HG03460 (cell line): ENCODE data around the gene ENKUR.
A peak's percentile ranks its signal among the peaks of the same experiment; 100 is the strongest.

Experiments used
- ATAC-seq: cut with Tn5 transposase; IDR thresholded peaks from one replicate; pipeline ENCODE4 v1.9.1; 2021; ENCODE audit not compliant: unreplicated experiment

The ENKUR gene

DNA sequence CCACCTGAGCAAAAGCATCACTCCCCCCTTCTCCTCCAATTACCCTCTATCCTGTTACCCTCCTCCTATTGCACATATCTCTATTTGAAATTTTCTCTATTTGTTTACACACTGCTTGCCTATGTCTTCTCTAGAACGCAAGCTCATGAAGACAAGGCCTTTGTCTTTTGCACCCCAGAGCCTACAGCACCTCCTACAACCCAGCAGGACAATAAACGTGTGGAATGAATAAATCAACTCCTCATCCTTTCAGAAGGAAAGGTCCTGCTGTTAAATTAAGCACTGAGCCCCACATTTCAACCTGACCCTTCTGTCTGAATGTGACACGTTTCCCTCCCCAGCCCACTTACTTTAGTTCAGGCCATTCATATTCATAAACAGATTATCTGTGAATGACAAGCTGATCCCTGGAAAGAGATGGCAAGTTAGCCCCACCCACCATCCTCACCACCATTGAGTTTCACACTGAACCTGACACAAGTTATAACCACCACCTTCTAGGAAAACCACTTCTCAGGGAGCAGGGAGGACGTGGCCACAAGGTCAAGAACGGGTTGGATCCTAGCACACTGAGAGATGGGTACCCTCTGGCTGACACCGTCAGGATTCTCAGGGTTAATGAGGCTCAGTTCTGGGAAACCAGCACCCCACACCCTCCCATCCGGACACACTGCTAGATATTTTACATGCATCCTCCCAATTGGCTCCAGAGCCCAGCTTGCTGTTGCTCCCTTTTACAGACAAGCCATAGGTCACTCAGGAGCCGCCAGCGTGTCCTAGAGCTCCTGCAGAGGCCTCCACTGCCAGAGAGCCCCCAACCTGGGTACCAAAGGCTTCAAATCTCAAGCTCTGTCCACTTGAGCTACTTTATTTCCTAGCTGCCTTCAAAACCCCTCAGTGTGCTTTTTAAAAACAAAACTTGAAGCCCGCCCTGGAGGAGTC lies 64.5 kb downstream of the ENKUR start:
- ATAC-seq, result peak; percentile 27

DNA sequence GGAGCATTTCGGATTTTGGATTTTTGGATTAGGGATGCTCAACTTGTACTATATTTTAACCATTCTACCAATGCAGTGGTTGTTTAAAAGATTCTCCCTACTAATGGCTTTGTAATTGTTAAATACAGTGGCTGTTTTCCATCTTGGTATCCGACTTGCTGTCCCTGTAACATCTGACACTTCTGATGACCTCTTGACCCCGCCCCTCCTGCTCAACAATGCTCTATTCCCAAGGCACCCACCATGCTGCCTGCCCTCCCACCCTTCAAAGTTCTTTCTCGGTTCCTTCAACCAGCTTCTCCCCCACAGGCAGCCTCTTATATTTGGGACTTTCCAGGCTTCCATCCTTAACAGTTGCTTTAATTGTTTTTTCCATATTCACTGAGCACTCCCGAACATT lies 65.5 kb downstream of the ENKUR start:
- no peak for ATAC-seq

DNA sequence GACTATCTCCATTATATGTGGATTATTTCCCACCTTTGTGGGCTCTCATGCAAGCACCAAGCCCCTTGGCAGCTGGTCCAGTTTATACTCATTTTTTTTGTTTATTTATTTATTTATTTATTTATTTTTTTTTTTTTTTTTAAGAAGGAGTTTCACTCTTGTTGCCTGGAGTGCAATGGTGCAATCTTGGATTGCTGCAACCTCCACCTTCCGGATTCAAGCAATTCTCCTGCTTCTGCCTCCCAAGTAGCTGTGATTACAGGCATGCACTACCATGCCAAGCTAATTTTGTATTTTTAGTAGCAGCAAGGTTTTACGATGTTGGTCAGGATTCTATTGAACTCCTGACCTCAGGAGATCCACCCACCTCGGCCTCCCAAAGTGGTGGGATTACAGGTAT lies 66.3 kb downstream of the ENKUR start:
- no peak for ATAC-seq

DNA sequence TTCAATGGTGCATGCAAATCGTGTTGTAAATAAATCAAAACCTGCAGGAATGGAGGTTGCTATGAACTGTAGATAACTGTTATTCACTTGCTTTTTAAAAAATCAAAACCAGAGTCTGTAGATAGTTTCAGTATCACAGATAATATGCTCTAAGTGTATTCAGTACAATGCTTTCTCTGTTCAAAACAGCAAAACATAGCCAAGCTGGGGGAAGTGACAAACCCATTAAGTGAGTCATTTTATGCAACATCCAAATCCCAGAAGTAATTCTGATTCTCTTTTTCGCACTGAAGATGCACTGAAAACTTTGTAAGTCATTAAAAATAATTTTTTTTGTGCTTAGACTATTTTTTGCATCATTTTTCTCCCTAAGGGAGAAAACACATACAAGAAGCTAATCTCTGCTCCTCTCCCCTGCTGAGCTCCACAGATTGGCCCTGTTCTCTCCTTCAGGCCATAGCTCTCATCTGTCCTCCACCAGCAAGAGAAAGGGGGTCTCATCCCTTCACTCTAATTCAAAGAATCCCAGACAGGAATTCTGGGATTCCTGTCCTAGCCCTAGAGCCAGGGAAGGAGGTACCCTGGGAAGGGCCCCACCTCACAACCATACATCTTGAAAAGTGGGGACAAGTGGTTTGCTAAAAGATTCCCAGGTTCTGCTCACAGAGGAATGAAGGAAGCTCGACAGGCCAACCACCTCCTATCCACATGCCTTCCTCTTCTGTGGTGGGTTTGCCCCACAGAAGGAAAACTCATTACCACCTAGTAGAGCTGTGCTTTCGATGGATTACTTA lies 68.5 kb downstream of the ENKUR start:
- ATAC-seq, result peak; percentile 57

DNA sequence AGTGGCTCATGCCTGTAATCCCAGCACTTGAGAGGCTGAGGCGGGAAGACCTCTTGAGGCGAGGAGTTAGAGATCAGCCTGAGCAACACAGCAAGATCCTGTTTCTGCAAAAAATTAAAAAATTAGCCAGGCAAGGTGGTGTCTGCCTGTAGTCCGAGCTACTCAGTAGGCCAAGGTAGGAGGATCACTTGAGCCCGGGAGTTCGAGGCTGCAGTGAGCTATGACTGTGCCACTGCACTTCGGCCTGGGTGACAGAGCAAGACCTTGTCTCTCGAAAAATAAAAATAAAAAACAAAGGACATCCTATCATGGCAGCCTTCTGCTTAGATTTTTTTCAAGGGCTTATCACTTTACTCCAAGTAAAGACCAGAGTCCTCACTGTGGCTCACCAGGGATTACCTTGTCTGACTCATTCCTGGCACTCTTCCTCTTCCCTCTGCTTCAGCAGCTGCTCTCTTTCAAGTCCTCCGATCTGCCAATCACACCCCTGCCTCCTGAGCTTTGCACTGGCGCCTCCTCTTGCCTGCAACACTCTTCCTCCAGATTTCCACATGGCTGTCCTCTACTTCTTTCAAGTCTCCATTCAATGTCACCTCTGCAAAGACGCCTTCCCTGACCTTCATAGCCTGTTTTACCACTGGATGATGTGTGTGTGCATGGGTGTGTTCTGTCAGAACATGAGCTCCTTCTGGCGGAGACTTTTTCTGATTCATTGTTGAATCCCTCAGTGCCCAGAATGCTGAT lies 71.3 kb downstream of the ENKUR start:
- ATAC-seq, result no peak

DNA sequence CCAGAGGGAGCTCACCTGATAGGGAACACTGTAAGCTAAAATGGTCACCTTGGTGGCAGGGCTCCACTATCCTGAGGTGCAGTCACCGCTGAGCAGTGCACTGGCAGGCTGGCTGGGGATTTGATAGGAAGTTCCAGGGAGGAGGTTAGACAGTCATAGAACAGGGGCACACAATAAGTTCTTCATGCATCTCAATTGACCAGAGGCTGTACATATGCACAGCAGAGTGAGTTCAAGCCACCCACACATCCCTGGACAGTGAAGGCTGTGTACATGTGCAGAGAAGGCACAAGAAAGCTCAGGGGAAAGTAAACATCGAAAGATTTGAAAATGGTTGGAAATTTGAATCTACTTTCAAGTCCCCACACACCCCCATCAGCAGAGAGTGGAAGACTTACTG lies 77.4 kb downstream of the ENKUR start:
- ATAC-seq, result no peak

DNA sequence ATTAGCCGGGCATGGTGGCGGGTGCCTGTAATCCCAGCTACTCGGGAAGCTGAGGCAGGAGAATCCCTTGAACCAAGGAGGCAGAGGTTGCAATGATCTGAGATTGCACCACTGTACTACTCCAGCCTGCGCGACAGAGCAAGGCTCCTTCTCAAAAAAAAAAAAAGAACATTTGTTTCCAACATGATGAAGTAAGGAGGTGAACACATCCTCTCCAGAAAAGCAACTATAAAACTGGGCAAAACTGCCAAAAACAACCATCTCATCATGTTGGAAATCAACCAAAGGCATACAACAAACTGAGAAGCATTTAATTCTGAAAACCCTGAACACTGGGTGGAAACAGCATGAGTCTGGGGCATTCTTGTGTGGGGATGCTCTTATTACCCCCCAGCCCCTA lies 77.9 kb downstream of the ENKUR start:
- ATAC-seq, result no peak

DNA sequence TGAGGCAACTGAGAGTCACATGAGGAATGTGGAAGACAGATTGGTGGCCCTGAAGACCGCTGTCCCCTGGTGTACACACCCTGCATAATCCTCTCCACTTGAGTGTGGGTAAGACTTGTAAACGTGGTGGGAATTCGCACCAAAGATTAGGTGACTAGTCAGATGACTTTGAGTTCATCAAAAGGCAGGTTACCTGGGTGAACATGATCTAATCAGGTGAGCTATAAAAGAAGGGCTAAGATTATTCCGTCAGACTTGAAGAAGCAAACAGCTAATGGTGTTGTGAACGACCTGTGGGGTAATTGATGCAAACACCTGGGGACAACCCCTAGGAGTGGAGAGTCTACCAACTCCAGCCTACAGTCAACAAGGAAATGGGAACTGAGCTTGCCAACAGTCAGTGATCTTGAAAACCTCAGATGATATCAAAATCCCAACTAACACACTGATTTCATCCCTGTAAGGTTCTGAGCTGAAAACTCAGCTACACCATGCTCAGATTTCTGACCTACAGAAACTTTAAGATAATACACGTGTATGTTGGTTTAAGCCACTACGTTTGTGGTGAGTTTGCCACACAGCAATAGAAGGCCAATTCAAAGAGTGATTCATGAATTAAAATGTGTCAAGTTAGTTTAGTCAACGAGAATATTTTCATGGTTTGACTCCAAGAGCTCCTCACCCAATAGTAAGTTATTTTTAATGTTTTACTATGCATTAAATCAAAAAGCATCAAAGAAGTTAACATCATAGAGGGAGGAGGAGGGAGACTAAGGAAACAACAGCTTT lies 80.3 kb downstream of the ENKUR start:
- ATAC-seq, result no peak
